GM12864 (cell line): Measurements from ENCODE around the gene SLX4IP.

Experiments
- DNase-seq: peaks from one replicate; pipeline ENCODE4 v3.0.0-alpha.2; 2011; ENCODE audit warnings: low read depth
- H3K4me3 ChIP-seq: 2 replicates; pipeline ENCODE4 v1.5.1; 2011; ENCODE audit warnings: mild to moderate bottlenecking, low read depth, low read length, control low read depth
- CTCF ChIP-seq: IDR thresholded peaks from 2 replicates; pipeline ENCODE4 v1.5.1; 2011; ENCODE audit warnings: low read depth, mild to moderate bottlenecking, moderate library complexity, low read length, control low read depth, inconsistent platforms; ENCODE audit errors: missing control alignments

The SLX4IP gene

GRCh38 chr20:10663756-10664155, 228.7 kb downstream of the SLX4IP start:
- no peak for DNase-seq
- no peak overlapping the region for H3K4me3 ChIP-seq
- no peak for TF ChIP-seq CTCF

GRCh38 chr20:10665027-10665561, 230.0 kb downstream of the SLX4IP start:
- DNase-seq: no peak
- no peak for TF ChIP-seq CTCF

GRCh38 chr20:10665791-10666190, 230.7 kb downstream of the SLX4IP start:
- DNase-seq: no peak
- no peak overlapping the region for H3K4me3 ChIP-seq
- TF ChIP-seq CTCF: no peak

More at GRCh38 chr20:10665027-10665561, 230.0 kb downstream of the SLX4IP start:
- H3K4me3 ChIP-seq: no peak overlapping the region

- no peak for DNase-seq
- no peak for TF ChIP-seq CTCF
- H3K4me3 ChIP-seq: no peak overlapping the region
Observed at GRCh38 chr20:10666221-10667076, 231.3 kb downstream of the SLX4IP start.

- TF ChIP-seq CTCF: no peak
- no peak for DNase-seq
- no peak overlapping the region for H3K4me3 ChIP-seq
Observed at GRCh38 chr20:10667077-10667401, 231.9 kb downstream of the SLX4IP start.

- no peak overlapping the region for H3K4me3 ChIP-seq
- DNase-seq: no peak
- no peak for TF ChIP-seq CTCF
Observed at GRCh38 chr20:10667560-10668167, 232.6 kb downstream of the SLX4IP start.
